Gastrocnemius medialis (tissue), 4 donors: ENCODE data around the gene ZFYVE28. TPM values are rescaled to one million over a fixed set of nuclear protein-coding genes. Genes with fewer than 3 reads are reported as not detected.

Source experiments
- ATAC-seq, 2 donors: fragments of 150-250 bp; one replicate each; pipeline ENCODE4 v1.9.1; 2016
- DNase-seq, 2 donors: peaks; one replicate each; pipeline ENCODE4 v3.0.0-alpha.2; 2019
- H3K27ac ChIP-seq, 4 donors: fragments of 200-600 bp; sonication (generic); 1 replicate in 1 of 4; 2 replicates in 3 of 4; pipeline ENCODE4 v1.5.1; 2016 to 2018; ENCODE audit warnings: mild to moderate bottlenecking in 2 of 4, moderate library complexity in 1 of 4
- H3K27me3 ChIP-seq, 3 donors: fragments of 200-600 bp; sonication (generic) in 2 of 3; 1 replicate in 1 of 3; 2 replicates in 2 of 3; pipeline versions ENCODE4 v1.5.1 to v1.6.0; 2016 to 2019; ENCODE audit warnings: mild to moderate bottlenecking in 1 of 3, moderate library complexity in 1 of 3
- H3K36me3 ChIP-seq, 2 donors: fragments of 200-600 bp; sonication (generic) in 1 of 2; one replicate each; pipeline ENCODE4 v1.5.1; 2017 to 2018
- H3K4me1 ChIP-seq, 2 donors: fragments of 200-600 bp; sonication (generic) in 1 of 2; one replicate each; pipeline ENCODE4 v1.5.1; 2016 to 2017; ENCODE audit warnings: mild to moderate bottlenecking in 2 of 2
- H3K4me3 ChIP-seq, 4 donors: fragments of 200-600 bp; sonication (generic) in 3 of 4; 1 replicate in 1 of 4; 2 replicates in 3 of 4; pipeline ENCODE4 v1.5.1; 2016 to 2019; ENCODE audit warnings: mild to moderate bottlenecking in 2 of 4
- H3K9me3 ChIP-seq, 3 donors: fragments of 200-600 bp; sonication (generic) in 2 of 3; 1 replicate in 1 of 3; 2 replicates in 2 of 3; pipeline ENCODE4 v1.5.1; 2016 to 2019
- CTCF ChIP-seq, 5 experiments: fragments of 450-650 bp in 3 of 5; fragments of 200-600 bp in 2 of 5; sonication (generic) in 2 of 5; IDR thresholded peaks in 4 of 5; conservative IDR thresholded peaks in 1 of 5; 1 replicate in 4 of 5; 2 replicates in 1 of 5; pipeline ENCODE4 v1.5.1; 2016 to 2019; ENCODE audit warnings: antibody characterized with exemption in 5 of 5, mild to moderate bottlenecking in 3 of 5, moderate library complexity in 3 of 5
- POLR2A ChIP-seq, 2 donors: fragments of 450-650 bp; IDR thresholded peaks; one replicate each; pipeline ENCODE4 v1.6.1; 2017; ENCODE audit warnings: antibody characterized with exemption in 2 of 2, mild to moderate bottlenecking in 2 of 2, moderate library complexity in 2 of 2
- in situ Hi-C, 4 donors: fragments of 200-750 bp; cut with MboI; loops; one replicate each; pipeline versions ENCODE4 v1.15.0 to v1.8.0; 2017; ENCODE audit warnings: low sequenced_read_pairs in 4 of 4
- intact Hi-C: fragments of 100-400 bp; cut with DNase I; formaldehyde crosslinking; loops from one replicate; pipeline ENCODE4 v1.15.1; 2023; ENCODE audit warnings: low total_unique reads
- total RNA-seq, 4 donors: library from RNA; depleted of rRNA; stranded (reverse); fragments of >200 nt; gene quantifications; one replicate each; pipeline versions ENCODE4 v1.1.0 to v1.2.3, GENCODE V29; 2016

The ZFYVE28 gene
- total RNA-seq, 4 donors from 2014 or later: 1.8 to 6.0 (median 3.4) TPM

GRCh38 chr4:2322227-2322626 lies 96.2 kb downstream of the ZFYVE28 start:
- no peak for DNase-seq
- Histone ChIP-seq H3K4me1 (no peaks in the 10 kb centered on the region), H3K27ac (no peak overlapping the region), H3K27me3 (no peaks in the 10 kb centered on the region), H3K4me3 (no peak overlapping the region), H3K36me3 (no peaks in the 10 kb centered on the region), H3K9me3 (no peaks in the 10 kb centered on the region)
- intact Hi-C loops: no loop called here
- no peak for ATAC-seq
- TF ChIP-seq POLR2A (IDR thresholded peaks at IDR 0.05): no peak
- no peak for TF ChIP-seq CTCF (IDR thresholded peaks at IDR 0.05 in 4 of 5, conservative IDR thresholded peaks at IDR 0.05 in 1 of 5)
- in situ Hi-C loops: no loop called here

DNA sequence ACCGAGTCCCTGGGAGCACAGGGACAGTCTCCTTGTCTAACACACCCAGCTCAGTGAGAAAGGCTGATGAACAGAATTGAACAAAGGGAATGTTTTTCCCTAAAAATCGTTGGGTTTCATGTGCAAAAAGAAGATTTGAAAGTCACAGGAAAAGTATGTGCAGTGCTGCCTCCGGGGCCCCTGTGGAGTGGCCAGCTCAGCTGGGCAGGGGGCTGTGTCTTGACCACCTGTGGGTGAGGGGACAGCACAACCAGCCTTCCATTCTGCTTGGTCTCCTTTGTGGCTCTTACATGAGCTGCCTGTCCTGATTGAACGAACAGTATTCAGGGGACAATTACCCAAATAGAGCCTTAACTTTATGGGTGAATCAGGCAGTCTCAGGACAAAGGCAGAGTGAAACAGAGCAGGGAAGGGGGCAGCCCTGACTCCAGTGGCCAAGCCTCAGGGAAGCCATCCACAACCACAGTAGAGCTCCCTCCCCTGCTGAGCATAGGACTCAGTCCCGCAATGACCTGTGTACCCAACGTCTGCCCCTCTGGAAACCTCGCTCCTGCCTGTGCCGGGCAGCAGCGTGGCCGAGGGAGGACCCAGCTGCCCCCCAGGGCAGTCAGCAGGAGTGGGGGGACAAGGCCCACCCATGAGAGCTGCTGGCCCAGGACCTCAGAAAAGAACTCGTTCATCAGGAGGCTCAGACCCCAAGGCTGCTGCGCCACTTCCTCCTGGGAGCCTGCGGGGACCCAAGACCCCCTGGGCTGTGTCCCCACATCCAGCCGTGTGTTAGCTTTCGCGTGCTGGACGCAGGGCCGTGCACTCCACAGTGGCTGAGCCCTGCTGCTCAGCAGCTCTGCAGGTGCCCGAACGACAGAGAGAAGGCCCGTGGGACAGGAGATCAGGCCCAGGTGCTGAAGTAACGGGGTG lies 96.9 kb downstream of the ZFYVE28 start:
- no peak for DNase-seq
- intact Hi-C loops (no loop called here), in situ Hi-C loops (no loop called here)
- no peaks in the 10 kb centered on the region for H3K4me1 ChIP-seq
- no peak overlapping the region for H3K27ac ChIP-seq
- no peaks in the 10 kb centered on the region for H3K27me3 ChIP-seq
- no peak overlapping the region for H3K4me3 ChIP-seq
- no peak for ATAC-seq
- H3K9me3 ChIP-seq: no peaks in the 10 kb centered on the region
- H3K36me3 ChIP-seq: no peaks in the 10 kb centered on the region
- TF ChIP-seq CTCF (IDR thresholded peaks at IDR 0.05 in 4 of 5, conservative IDR thresholded peaks at IDR 0.05 in 1 of 5) (no peak), POLR2A (IDR thresholded peaks at IDR 0.05) (no peak)

DNA sequence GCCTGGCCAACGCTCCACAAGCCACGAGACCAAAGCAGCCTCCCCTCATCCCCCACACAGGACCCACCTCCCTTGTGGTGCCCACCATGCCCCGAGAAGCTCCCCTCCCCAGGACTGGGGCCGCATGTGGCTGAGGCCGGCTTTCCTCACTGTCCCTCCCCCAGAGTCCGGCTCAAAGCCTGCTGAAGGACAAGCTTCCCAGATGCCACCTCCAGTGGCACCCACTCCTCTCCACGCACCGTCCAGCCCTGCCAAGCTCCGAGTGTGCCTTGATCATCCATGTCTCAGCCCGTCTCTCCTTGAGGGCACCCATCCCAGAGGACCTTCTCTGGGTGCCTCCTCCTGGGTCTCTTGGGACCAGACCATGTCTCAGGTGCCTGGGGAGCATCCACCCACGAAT lies 97.7 kb downstream of the ZFYVE28 start:
- intact Hi-C loops: no loop called here
- Histone ChIP-seq H3K9me3 (no peaks in the 10 kb centered on the region), H3K4me1 (no peaks in the 10 kb centered on the region), H3K27ac (no peak overlapping the region), H3K36me3 (no peaks in the 10 kb centered on the region), H3K4me3 (no peak overlapping the region), H3K27me3 (no peaks in the 10 kb centered on the region)
- no peak for DNase-seq
- in situ Hi-C loops: no loop called here
- no peak for TF ChIP-seq POLR2A (IDR thresholded peaks at IDR 0.05)
- no peak for ATAC-seq

GRCh38 chr4:2320152-2320551 lies 98.3 kb downstream of the ZFYVE28 start:
- H3K27ac ChIP-seq: no peak overlapping the region
- no peak overlapping the region for H3K4me3 ChIP-seq
- no peaks in the 10 kb centered on the region for H3K36me3 ChIP-seq
- intact Hi-C loops: no loop called here
- ATAC-seq (no peak), DNase-seq (no peak)
- in situ Hi-C loops: no loop called here
- TF ChIP-seq POLR2A (IDR thresholded peaks at IDR 0.05) (no peak), CTCF (IDR thresholded peaks at IDR 0.05 in 4 of 5, conservative IDR thresholded peaks at IDR 0.05 in 1 of 5) (no peak)
- no peaks in the 10 kb centered on the region for H3K4me1 ChIP-seq
- H3K9me3 ChIP-seq: no peaks in the 10 kb centered on the region
- no peaks in the 10 kb centered on the region for H3K27me3 ChIP-seq

- DNase-seq: no peak
- no peaks in the 10 kb centered on the region for H3K27me3 ChIP-seq
- H3K4me1 ChIP-seq: no peaks in the 10 kb centered on the region
- TF ChIP-seq POLR2A (IDR thresholded peaks at IDR 0.05) (no peak), CTCF (IDR thresholded peaks at IDR 0.05 in 4 of 5, conservative IDR thresholded peaks at IDR 0.05 in 1 of 5) (no peak)
- intact Hi-C loops: no loop called here
- in situ Hi-C loops: no loop called here
- no peaks in the 10 kb centered on the region for H3K36me3 ChIP-seq
- ATAC-seq: no peak
- no peaks in the 10 kb centered on the region for H3K9me3 ChIP-seq
- H3K4me3 ChIP-seq: no peak overlapping the region
- no peak overlapping the region for H3K27ac ChIP-seq
These were observed 99.6 kb downstream of the ZFYVE28 start for GRCh38 chr4:2318885-2319284.
